GM19438 (cell line): ENCODE results near the gene TOMM6.
"Not testable (repeated sequence)": the region's sequence is repeated elsewhere in the genome, so short reads cannot be mapped to it uniquely, and the experiment has no call there.

Experiments used
- ATAC-seq: cut with Tn5 transposase; IDR thresholded peaks from one replicate; pipeline ENCODE4 v1.9.1; 2021; ENCODE audit warnings: low read depth; ENCODE audit not compliant: unreplicated experiment

Gene TOMM6

DNA sequence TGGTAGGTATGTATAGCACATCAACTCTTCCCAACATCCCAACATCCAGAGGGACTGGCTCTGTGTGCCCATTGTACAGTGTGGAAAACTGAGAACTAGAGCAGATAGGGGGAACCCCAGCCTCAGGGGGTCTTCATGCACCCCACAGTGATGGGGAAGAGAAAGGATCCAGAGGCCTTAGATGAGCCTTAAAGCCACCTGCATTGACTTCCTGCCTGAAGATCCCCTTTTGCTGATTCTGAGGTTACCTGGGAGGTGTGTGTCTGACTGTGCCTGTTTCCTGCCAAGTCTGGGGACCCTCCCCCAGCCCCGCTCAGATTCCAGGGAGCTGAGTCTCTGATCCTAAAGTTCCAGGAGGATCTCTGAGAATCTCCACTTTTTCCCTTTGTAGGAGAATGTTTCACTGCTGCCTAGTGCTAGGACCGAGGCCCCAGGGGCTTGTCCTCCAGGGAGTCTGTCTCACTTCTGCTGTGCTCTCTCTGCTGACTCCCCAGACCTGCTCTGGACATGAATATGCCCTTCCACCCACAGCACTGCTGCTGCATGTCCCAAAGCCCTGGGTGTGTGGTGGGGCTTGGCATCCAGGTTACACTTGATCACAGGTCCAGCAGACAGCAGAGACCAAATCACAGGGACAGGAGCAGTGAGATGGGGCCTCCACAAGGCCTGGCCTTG lies 27.5 kb upstream of the TOMM6 start:
- ATAC-seq, result no peak

DNA sequence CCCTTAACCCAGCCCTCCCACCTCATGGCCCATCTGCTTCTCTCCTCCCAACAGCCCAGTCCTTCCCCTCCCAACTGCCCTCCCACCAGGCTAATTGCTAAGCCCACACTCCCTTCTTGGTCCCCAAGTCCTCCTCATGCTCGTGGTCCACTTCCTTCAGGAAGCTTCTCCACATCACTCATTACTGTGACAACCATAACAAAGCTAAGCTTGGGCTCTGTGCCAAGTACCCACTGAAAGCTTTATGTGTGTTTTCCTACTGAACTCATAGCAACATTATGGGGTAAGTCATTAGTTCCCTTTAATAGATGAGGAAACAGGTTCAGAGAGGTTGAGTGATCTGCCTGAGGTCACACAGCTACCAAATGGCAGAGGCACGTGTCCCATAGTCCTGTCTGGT lies 24.0 kb upstream of the TOMM6 start:
- no peak for ATAC-seq

GRCh38 chr6:41766043-41766664 lies 21.3 kb upstream of the TOMM6 start:
- not testable (repeated sequence) for ATAC-seq

DNA sequence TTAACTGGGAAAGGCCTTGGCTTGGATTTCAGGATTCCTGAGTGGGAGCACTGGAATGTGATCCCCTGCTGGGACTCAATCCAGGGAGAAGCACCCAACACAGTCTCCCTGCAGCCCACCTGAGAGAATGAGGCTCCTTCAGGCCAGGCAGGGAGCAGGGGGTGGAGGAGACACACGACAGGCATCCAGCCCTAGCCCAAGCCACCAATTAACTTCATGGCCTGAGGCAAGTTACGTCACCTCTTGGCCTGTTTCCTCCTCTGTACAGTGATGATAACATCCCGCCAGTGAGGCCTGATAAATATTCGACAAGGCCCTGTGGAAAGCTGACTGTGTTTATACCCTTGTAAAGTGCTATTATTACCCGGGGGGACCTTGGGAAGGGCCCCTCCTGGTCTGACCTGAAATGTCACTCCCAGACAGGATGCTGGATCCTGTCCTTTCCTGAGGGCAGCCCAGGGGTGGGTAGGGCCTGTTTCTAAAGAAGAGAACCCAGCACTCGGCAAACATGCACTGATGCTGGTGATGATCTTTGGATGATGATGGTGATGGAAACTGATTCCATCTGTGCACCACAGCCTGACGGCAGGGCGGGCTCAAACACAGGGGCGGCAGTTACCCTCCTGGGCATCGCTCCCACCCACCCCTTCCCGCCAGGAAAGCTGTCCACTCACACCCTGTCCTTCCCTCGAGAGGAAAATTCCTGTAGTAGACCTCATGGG lies 20.2 kb upstream of the TOMM6 start:
- no peak for ATAC-seq

DNA sequence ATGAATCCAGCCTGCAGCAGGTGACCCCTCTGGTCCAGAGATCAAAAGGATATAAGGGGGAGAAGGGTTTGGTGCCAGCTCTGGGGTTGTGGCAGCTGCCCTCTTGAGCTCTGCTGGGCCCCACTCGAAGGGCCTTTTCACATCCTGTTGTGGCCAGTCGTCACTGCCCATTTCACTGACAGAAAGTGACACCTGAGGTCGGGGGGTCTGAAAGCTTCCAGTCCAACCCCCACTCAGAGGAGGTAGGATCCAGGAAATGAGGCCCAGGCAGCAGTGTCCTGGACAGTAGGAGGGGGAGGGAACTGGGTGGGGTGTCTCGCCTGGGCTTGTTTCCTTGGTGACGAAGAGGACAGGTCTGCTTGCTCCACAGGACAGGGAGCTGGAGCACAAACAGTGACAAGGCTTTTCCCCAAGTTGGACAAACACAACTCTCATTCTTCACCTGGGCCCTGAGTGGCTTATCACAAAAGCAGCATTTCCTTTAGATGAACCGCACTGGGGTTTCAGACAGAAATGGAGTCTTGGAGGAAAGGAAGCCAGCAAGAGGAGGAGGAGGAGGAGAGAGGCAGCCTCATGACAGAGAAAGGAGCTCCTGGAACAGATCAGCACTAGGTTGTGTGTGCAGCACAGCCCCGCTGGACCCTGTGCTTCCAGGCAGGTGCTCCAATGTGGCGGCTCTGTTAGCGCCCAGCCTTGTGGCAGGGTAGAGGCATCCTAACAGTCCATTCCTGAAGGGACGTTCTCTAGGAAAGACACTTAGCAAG lies 18.8 kb upstream of the TOMM6 start:
- ATAC-seq, result no peak

DNA sequence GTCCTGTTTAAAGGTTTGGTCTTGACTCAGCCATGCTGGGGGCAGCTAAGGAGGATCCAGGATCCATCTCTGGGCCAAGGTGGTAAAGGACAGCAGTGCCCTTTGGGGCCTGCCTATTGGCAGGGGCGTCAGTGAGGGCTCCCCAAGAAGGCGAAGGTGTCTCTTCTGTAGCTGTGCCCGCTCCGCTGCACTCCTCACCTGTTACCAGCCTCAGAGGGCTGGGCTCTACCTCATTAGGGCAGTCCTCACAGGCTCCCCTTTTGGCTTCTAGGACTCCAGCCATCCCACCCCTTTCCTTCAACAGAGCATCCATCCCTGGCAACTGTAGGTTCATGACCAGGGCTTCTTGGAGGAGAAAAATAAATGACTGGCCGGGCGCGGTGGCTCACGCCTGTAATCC lies 18.1 kb upstream of the TOMM6 start:
- ATAC-seq, result no peak

- ATAC-seq, result no peak
These were observed 17.0 kb upstream of the TOMM6 start for GRCh38 chr6:41770381-41771057.

DNA sequence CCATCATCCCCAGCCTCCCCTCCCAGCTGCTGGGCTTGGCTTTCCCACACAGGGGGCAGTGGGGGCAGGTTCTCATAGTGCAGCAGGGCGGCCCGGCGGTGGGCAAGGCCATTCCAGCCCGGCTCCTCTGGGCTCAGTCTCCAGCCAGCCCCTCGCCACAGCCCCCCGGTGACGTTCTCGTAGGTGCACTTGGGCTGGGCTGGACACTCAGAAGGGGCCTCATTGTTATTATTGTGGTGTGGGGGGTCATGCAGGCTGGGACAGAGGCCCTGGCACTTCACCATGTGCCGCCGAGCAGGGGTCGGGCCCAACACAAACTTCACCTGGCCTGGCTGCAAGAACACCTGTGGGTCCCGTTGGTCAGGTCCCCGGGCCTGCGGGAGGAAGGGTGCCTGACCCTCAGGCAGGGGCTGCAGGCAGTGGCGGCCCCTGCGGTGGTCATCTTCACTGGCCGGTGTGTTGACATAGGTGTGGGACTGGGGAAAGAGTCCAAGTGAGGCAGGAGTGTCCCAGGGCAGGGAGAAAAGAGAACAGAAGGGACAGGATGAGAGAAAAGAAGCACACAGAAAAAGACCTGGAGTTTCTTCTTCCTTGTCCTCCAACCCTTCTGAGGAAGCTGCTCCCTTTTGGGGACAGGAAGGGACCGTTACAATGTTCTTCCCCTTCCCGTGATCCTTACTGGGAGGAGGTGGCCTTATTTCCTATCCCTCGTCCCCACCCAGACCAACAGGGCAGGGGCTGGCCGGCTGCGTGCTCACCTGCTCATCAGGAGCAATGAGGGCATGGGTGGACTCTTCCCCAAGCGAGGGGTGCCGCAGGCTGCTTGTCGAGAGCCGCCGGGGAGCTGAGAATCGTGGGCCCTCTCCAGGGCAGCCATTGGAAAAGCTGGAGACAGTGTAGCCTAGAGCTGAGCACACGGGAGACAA lies 16.2 kb upstream of the TOMM6 start:
- no peak for ATAC-seq

DNA sequence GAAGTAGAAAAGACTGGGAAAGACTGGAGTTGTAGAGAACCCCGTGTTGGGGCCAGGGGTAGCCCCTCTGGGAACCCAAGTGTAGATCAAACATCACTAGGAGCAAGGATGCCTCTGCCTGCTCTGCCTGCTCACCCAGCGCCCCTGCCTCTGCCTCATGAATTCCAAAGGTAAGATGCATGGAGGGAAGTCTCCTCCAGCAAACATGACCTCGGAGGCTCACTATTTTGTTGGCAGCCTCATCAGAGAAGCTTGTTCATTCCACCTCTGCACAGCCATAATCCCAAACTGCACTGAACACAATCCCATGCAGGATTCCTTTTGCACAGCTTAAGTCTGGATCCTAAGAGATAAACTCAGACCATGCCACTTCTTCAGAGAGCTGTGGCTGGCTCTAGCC lies 12.7 kb upstream of the TOMM6 start:
- no peak for ATAC-seq

GRCh38 chr6:41775293-41775882 lies 12.1 kb upstream of the TOMM6 start:
- no peak for ATAC-seq

DNA sequence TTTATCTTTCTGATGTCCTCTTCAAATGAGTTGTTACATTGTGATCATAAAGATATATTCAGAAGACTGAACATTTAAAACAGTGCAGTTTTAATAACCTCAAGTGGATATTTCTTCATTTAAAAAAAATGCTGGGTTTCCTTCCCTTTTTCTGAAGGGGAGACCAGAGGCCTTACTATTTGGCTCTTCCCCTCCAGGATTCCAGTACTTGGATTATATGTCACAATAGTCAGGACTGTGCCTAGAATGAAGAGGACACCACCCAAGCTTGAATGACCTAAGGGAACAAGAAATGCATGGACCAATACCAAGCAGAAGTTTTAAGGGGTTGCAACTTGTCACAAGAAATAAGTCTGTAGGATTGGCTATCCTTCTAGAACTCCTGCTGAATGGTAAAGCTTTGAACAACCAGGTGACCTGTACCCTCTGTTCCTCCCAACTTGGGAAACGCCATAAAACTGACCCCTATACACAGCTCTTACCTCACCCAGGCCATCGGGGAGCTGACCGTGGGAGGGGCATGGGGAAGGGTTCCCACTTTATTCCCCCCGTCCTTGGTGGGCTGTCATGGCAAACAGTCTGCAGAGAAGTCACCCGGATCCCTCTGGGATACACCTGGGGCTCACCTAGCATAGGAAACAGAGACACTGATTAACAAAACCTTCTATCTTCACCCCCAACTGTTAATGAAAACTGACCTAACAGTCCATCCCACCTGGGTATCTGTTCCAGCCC lies 9.8 kb upstream of the TOMM6 start:
- no peak for ATAC-seq

- ATAC-seq, result no peak
These were observed 8.6 kb upstream of the TOMM6 start for GRCh38 chr6:41778895-41779294.

DNA sequence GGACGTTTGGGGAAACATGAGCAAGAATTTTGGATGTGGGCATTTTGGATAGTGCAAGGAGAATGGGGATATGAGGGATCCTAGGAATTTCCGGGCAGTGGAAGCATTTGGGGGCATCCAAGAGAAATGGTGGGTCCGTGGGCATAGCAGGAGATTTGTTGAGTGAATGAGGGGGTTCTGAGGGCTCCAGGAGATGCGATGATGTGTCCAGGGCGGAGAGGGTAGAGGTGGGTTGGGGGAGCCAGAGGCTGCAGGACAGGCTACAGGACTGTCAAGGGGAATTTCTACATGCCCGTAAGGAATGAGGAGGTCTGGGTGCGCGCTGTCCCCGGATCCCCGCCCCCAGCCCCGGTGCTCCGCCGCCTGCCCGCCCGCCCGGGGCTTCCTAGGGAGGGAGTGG lies 8.2 kb upstream of the TOMM6 start:
- peak; percentile 2 for ATAC-seq

DNA sequence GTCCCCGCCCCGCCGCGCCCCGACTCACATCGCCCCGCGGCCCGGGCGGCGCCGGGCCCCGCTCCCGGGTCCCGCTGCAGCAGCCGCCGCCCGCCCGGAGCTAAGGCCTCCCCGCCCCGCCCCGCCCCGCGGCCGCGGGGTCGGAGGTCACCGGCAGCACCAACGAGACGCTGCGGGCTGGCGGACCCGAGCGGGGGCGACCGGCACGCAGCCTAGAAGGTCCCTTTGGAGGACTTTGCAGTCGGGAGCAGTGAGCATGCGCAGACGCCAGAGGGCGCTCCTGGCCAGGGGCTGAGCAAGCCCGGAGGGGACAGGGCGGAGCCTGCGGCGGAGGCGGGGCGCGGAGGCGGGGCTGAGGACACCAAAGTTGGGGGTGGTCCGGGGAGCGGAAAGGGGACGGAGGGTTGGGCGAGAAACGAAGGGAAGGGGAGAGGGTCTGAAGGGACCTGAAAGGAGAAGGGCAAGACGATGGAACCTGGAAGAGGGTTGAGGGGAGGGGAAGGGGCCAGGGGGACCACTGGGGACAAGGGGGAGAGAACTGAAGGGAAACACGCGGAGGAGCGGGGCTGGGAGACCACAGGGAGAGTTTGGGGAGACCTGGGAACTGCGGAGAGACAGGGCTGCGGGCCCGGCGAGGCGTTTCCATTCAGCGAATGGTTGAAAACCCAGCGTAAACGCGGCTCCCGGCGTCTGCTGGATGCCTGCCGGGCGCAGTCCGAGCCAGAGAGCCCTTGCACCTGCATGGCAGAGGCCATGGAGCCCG lies 7.5 kb upstream of the TOMM6 start, which contains the start of gene FRS3:
TSS of gene FRS3 (minus strand) at position 113 of the 763 bp plus-strand sequence. CDS start 2,913 bp downstream, outside the sequence.
- peak; percentile 90 for ATAC-seq

DNA sequence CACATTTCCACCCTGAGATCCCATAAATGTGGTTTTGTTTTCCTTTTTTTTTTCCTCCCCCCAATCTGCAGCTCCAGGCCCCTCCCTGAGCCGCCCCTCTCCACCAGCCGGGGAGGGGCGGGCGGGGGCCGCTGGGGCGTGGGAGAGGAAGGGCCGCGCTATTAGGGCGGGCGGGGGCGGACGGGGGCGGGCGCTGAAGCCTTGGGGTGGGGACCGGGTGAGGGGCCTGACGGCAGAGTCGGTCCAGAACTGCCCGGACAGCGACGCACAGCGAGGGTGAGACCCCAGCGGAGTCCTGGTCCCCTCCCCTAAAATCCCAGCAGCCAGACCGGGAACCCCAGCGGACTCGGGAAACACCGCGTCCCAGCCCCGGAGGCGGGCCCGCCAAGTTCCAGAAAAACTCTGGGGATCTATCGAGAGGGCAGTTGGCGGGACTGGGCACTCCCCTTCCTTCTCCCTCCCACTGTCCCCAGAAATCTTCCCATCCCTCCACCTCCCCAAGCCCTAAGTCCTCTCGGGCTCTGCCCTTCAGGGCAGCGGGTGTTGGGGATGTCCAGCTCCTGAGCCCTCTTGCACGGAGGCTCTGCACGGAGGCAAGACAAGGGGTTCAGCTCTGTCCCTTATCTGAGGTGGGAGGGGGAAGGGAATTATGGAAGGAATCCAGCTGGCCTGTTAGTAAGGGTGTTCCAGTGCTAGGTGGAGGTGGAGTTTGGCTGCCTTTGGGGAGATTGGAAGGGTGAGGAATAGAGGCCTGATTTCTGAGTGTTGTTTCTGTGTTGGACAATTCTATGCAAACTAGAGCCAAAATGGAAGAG lies 6.7 kb upstream of the TOMM6 start, which contains the start of gene PRICKLE4:
TSS of gene PRICKLE4 (plus strand) at position 232 of the 815 bp plus-strand sequence. CDS start 2,692 bp downstream, outside the sequence.
- no peak for ATAC-seq

GRCh38 chr6:41781366-41781730 lies 6.1 kb upstream of the TOMM6 start:
- no peak for ATAC-seq
